GM23338 (cell line): Measurements from ENCODE around the gene DSEL. TPM values are rescaled to one million over a fixed set of nuclear protein-coding genes. Genes with fewer than 3 reads are reported as not detected.

Source experiments
- ATAC-seq: fragments of 200-7000 bp; cut with Tn5 transposase; 3 replicates; pipeline ENCODE4 v1.9.1; 2020
- DNase-seq: peaks from one replicate; pipeline ENCODE4 v3.0.0-alpha.2; 2015; ENCODE audit warnings: low spot score
- H2AFZ ChIP-seq: fragments of 200-600 bp; sonication (generic); 2 replicates; pipeline ENCODE4 v1.8.0; 2016; ENCODE audit warnings: antibody characterized with exemption, mild to moderate bottlenecking, moderate library complexity
- H3F3A ChIP-seq: fragments of 200-600 bp; sonication (generic); replicated peaks from 2 replicates; pipeline ENCODE4 v1.8.0; 2017; ENCODE audit warnings: antibody characterized with exemption, mixed run types, low read depth
- H3K27ac ChIP-seq: fragments of 200-600 bp; sonication (generic); 2 replicates; pipeline ENCODE4 v1.6.1; 2016; ENCODE audit warnings: low read depth
- H3K27me3 ChIP-seq: fragments of 200-600 bp; sonication (generic); 2 replicates; pipeline ENCODE4 v1.8.0; 2016; ENCODE audit warnings: mild to moderate bottlenecking, mixed run types, moderate library complexity; ENCODE audit not compliant: insufficient read depth
- H3K36me3 ChIP-seq: fragments of 200-600 bp; sonication (generic); 2 replicates; pipeline ENCODE4 v1.8.0; 2016; ENCODE audit warnings: mild to moderate bottlenecking; ENCODE audit not compliant: insufficient read depth
- H3K4me1 ChIP-seq: fragments of 200-600 bp; sonication (generic); 2 replicates; pipeline ENCODE4 v1.8.0; 2016; ENCODE audit warnings: mild to moderate bottlenecking, moderate library complexity; ENCODE audit not compliant: insufficient read depth
- H3K4me2 ChIP-seq: fragments of 200-600 bp; sonication (generic); 2 replicates; pipeline ENCODE4 v1.7.1; 2017; ENCODE audit warnings: mixed run types
- H3K4me3 ChIP-seq: fragments of 200-600 bp; sonication (generic); 2 replicates; pipeline ENCODE4 v1.6.1; 2016; ENCODE audit warnings: mixed run types
- H3K79me2 ChIP-seq: fragments of 200-600 bp; sonication (generic); replicated peaks from 2 replicates; pipeline ENCODE4 v1.8.0; 2017; ENCODE audit warnings: mild to moderate bottlenecking; ENCODE audit not compliant: insufficient read depth
- H3K9me2 ChIP-seq: fragments of 200-600 bp; sonication (generic); 2 replicates; pipeline ENCODE4 v1.8.0; 2017; ENCODE audit not compliant: insufficient read depth
- H4K20me1 ChIP-seq: fragments of 200-600 bp; sonication (generic); replicated peaks from 2 replicates; pipeline ENCODE4 v1.8.0; 2017; ENCODE audit warnings: mild to moderate bottlenecking; ENCODE audit not compliant: insufficient read depth
- H3K27ac Mint-ChIP-seq: 2 replicates; pipeline ENCODE4 v1.8.0; 2020; ENCODE audit warnings: inconsistent platforms, mild to moderate bottlenecking, moderate library complexity, mixed read lengths
- H3K27me3 Mint-ChIP-seq: 3 replicates; pipeline ENCODE4 v1.8.0; 2022; ENCODE audit warnings: low read depth, mild to moderate bottlenecking, moderate library complexity, mixed read lengths, inconsistent platforms; ENCODE audit not compliant: insufficient read depth, poor library complexity
- H3K36me3 Mint-ChIP-seq: 3 replicates; pipeline ENCODE4 v1.8.0; 2021; ENCODE audit warnings: low read depth, mild to moderate bottlenecking, inconsistent platforms, moderate library complexity, mixed read lengths
- H3K4me1 Mint-ChIP-seq: 3 replicates; pipeline ENCODE4 v1.8.0; 2020; ENCODE audit warnings: mild to moderate bottlenecking, inconsistent platforms, mixed read lengths
- H3K4me3 Mint-ChIP-seq: 3 replicates; pipeline ENCODE4 v1.8.0; 2021; ENCODE audit warnings: moderate library complexity, mild to moderate bottlenecking, inconsistent platforms, mixed read lengths
- H3K9me3 Mint-ChIP-seq: 3 replicates; pipeline ENCODE4 v1.8.0; 2020; ENCODE audit warnings: moderate library complexity, mild to moderate bottlenecking, inconsistent platforms, mixed read lengths
- CREB1 ChIP-seq: fragments of 250-450 bp; sonication (Bioruptor Pico); IDR thresholded peaks from 2 replicates; pipeline ENCODE4 v1.5.0; 2020; ENCODE audit warnings: low read depth, mild to moderate bottlenecking, moderate library complexity
- EZH2 ChIP-seq: fragments of 200-600 bp; sonication (generic); IDR thresholded peaks from one replicate; pipeline ENCODE4 v1.8.0; 2017; ENCODE audit warnings: antibody characterized with exemption, mild to moderate bottlenecking, low read depth; ENCODE audit not compliant: unreplicated experiment
- EZH2phosphoT487 ChIP-seq: fragments of 200-600 bp; sonication (generic); IDR thresholded peaks from one replicate; pipeline ENCODE4 v1.8.1; 2018; ENCODE audit warnings: antibody characterized with exemption; ENCODE audit not compliant: unreplicated experiment
- JUNB ChIP-seq: IDR thresholded peaks from one replicate; pipeline ENCODE4 v1.6.1; 2016; ENCODE audit warnings: antibody characterized with exemption; ENCODE audit not compliant: unreplicated experiment
- NANOG ChIP-seq: IDR thresholded peaks from 2 replicates; pipeline ENCODE4 v1.6.1; 2016; ENCODE audit warnings: antibody characterized with exemption, borderline replicate concordance
- POLR2AphosphoS5 ChIP-seq: IDR thresholded peaks from 2 replicates; pipeline ENCODE4 v1.6.1; 2016; ENCODE audit warnings: antibody characterized with exemption, low read depth
- STAT1 ChIP-seq: IDR thresholded peaks from one replicate; pipeline ENCODE4 v1.6.1; 2016; ENCODE audit warnings: antibody characterized with exemption; ENCODE audit not compliant: unreplicated experiment
- ZNF114 ChIP-seq: fragments of 250-450 bp; sonication (Bioruptor Pico); IDR thresholded peaks from 2 replicates; pipeline ENCODE4 v1.5.0; 2020; ENCODE audit warnings: mild to moderate bottlenecking, moderate library complexity
- ZNF331 ChIP-seq: fragments of 250-450 bp; sonication (Bioruptor Pico); IDR thresholded peaks from 2 replicates; pipeline ENCODE4 v1.5.0; 2020; ENCODE audit warnings: low read depth, mild to moderate bottlenecking, moderate library complexity
- polyA plus RNA-seq: library from polyadenylated mRNA; unstranded; fragments of >200 nt; fragmentation: Nextera tagmentation; extraction: Ambion mirVana; gene quantifications from 2 replicates; pipeline ENCODE4 v1.2.1, GENCODE V29; 2016
- total RNA-seq: library from RNA; depleted of rRNA; stranded (reverse); fragments of >200 nt; shearing (Covaris generic); gene quantifications from 2 replicates; pipeline ENCODE4 v1.2.3, GENCODE V29; 2014
- TF ChIP-seq, protein P1 (sequence below): IDR thresholded peaks from one replicate; pipeline ENCODE4 v1.6.1; 2018; ENCODE audit warnings: antibody characterized with exemption; ENCODE audit not compliant: unreplicated experiment
- TF ChIP-seq, protein P2 (sequence below): fragments of 250-450 bp; sonication (Bioruptor Pico); IDR thresholded peaks from 2 replicates; pipeline ENCODE4 v1.5.0; 2020; ENCODE audit warnings: mild to moderate bottlenecking, moderate library complexity
- TF ChIP-seq, protein P3 (sequence below), 2 experiments: fragments of 200-600 bp in 1 of 2; sonication (generic) in 1 of 2; conservative IDR thresholded peaks; 2 replicates each; pipeline versions ENCODE4 v1.5.1 to v1.6.1; 2016 to 2017; ENCODE audit warnings: antibody characterized with exemption in 2 of 2, low read depth in 2 of 2, mild to moderate bottlenecking in 2 of 2, moderate library complexity in 1 of 2
- TF ChIP-seq, protein P4 (sequence below): IDR thresholded peaks from 2 replicates; pipeline ENCODE4 v1.6.1; 2016; ENCODE audit warnings: antibody characterized with exemption

DSEL gene
- total and polyA plus RNA-seq, 2 experiments from 2014 or later: 5.7 to 24.1 TPM

DNA sequence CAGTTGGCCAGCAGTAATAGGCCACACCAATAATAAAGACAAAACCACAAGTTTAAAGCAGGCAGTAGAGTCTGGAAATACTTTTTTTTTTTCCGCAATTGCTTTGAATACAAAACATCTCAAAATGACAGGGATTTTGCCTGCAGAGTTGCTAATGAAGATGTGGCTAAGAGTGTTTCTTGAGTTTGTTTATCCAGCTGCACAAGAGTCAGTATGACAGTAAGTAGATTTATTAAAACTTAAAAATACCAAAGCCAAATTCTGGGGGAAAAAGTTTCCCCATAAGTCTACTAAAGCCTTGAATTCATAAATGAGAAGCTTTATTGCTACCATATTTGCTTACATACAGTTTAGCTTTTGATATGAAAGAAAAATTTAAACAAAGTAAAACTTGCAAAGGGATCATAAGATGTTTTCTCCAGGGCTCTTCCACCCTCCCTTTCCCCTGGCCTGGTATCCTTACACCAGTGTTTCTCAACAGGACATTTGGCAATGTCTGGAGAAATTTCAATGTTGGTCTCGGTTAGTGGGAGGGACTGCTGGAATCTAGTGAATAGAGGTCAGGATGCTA, 3.9 kb upstream of the DSEL start:
- Mint-ChIP-seq H3K27me3 (peaks cover 6% of the 10 kb centered on the region), H3K4me1 (peaks cover 49% of the 10 kb centered on the region), H3K9me3 (no peaks in the 10 kb centered on the region), H3K36me3 (peaks cover 5% of the 10 kb centered on the region), H3K27ac (no peak overlapping the region), H3K4me3 (no peak overlapping the region)
- H3F3A ChIP-seq: no peaks in the 10 kb centered on the region
- TF ChIP-seq, protein P1, sequence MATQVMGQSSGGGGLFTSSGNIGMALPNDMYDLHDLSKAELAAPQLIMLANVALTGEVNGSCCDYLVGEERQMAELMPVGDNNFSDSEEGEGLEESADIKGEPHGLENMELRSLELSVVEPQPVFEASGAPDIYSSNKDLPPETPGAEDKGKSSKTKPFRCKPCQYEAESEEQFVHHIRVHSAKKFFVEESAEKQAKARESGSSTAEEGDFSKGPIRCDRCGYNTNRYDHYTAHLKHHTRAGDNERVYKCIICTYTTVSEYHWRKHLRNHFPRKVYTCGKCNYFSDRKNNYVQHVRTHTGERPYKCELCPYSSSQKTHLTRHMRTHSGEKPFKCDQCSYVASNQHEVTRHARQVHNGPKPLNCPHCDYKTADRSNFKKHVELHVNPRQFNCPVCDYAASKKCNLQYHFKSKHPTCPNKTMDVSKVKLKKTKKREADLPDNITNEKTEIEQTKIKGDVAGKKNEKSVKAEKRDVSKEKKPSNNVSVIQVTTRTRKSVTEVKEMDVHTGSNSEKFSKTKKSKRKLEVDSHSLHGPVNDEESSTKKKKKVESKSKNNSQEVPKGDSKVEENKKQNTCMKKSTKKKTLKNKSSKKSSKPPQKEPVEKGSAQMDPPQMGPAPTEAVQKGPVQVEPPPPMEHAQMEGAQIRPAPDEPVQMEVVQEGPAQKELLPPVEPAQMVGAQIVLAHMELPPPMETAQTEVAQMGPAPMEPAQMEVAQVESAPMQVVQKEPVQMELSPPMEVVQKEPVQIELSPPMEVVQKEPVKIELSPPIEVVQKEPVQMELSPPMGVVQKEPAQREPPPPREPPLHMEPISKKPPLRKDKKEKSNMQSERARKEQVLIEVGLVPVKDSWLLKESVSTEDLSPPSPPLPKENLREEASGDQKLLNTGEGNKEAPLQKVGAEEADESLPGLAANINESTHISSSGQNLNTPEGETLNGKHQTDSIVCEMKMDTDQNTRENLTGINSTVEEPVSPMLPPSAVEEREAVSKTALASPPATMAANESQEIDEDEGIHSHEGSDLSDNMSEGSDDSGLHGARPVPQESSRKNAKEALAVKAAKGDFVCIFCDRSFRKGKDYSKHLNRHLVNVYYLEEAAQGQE: no peak
- TF ChIP-seq ZNF114 (CRISPR knock-in tag): no peak
- TF ChIP-seq, protein P2, sequence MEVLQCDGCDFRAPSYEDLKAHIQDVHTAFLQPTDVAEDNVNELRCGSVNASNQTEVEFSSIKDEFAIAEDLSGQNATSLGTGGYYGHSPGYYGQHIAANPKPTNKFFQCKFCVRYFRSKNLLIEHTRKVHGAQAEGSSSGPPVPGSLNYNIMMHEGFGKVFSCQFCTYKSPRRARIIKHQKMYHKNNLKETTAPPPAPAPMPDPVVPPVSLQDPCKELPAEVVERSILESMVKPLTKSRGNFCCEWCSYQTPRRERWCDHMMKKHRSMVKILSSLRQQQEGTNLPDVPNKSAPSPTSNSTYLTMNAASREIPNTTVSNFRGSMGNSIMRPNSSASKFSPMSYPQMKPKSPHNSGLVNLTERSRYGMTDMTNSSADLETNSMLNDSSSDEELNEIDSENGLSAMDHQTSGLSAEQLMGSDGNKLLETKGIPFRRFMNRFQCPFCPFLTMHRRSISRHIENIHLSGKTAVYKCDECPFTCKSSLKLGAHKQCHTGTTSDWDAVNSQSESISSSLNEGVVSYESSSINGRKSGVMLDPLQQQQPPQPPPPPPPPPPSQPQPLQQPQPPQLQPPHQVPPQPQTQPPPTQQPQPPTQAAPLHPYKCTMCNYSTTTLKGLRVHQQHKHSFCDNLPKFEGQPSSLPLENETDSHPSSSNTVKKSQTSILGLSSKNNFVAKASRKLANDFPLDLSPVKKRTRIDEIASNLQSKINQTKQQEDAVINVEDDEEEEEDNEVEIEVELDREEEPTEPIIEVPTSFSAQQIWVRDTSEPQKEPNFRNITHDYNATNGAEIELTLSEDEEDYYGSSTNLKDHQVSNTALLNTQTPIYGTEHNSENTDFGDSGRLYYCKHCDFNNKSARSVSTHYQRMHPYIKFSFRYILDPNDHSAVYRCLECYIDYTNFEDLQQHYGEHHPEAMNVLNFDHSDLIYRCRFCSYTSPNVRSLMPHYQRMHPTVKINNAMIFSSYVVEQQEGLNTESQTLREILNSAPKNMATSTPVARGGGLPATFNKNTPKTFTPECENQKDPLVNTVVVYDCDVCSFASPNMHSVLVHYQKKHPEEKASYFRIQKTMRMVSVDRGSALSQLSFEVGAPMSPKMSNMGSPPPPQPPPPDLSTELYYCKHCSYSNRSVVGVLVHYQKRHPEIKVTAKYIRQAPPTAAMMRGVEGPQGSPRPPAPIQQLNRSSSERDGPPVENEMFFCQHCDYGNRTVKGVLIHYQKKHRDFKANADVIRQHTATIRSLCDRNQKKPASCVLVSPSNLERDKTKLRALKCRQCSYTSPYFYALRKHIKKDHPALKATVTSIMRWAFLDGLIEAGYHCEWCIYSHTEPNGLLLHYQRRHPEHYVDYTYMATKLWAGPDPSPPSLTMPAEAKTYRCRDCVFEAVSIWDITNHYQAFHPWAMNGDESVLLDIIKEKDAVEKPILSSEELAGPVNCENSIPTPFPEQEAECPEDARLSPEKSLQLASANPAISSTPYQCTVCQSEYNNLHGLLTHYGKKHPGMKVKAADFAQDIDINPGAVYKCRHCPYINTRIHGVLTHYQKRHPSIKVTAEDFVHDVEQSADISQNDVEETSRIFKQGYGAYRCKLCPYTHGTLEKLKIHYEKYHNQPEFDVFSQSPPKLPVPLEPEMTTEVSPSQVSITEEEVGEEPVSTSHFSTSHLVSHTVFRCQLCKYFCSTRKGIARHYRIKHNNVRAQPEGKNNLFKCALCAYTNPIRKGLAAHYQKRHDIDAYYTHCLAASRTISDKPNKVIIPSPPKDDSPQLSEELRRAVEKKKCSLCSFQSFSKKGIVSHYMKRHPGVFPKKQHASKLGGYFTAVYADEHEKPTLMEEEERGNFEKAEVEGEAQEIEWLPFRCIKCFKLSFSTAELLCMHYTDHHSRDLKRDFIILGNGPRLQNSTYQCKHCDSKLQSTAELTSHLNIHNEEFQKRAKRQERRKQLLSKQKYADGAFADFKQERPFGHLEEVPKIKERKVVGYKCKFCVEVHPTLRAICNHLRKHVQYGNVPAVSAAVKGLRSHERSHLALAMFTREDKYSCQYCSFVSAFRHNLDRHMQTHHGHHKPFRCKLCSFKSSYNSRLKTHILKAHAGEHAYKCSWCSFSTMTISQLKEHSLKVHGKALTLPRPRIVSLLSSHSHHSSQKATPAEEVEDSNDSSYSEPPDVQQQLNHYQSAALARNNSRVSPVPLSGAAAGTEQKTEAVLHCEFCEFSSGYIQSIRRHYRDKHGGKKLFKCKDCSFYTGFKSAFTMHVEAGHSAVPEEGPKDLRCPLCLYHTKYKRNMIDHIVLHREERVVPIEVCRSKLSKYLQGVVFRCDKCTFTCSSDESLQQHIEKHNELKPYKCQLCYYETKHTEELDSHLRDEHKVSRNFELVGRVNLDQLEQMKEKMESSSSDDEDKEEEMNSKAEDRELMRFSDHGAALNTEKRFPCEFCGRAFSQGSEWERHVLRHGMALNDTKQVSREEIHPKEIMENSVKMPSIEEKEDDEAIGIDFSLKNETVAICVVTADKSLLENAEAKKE (CRISPR knock-in tag): no peak
- TF ChIP-seq, protein P3, sequence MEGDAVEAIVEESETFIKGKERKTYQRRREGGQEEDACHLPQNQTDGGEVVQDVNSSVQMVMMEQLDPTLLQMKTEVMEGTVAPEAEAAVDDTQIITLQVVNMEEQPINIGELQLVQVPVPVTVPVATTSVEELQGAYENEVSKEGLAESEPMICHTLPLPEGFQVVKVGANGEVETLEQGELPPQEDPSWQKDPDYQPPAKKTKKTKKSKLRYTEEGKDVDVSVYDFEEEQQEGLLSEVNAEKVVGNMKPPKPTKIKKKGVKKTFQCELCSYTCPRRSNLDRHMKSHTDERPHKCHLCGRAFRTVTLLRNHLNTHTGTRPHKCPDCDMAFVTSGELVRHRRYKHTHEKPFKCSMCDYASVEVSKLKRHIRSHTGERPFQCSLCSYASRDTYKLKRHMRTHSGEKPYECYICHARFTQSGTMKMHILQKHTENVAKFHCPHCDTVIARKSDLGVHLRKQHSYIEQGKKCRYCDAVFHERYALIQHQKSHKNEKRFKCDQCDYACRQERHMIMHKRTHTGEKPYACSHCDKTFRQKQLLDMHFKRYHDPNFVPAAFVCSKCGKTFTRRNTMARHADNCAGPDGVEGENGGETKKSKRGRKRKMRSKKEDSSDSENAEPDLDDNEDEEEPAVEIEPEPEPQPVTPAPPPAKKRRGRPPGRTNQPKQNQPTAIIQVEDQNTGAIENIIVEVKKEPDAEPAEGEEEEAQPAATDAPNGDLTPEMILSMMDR (conservative IDR thresholded peaks at IDR 0.05; ENCODE audit: low read depth in 2 of 2): no peak
- no peak for TF ChIP-seq CREB1 (CRISPR knock-in tag)
- TF ChIP-seq ZNF331: no peak
- no peak for TF ChIP-seq JUNB
- TF ChIP-seq EZH2phosphoT487: no peak
- TF ChIP-seq POLR2AphosphoS5: no peak
- TF ChIP-seq EZH2: no peak
- TF ChIP-seq, protein P4, sequence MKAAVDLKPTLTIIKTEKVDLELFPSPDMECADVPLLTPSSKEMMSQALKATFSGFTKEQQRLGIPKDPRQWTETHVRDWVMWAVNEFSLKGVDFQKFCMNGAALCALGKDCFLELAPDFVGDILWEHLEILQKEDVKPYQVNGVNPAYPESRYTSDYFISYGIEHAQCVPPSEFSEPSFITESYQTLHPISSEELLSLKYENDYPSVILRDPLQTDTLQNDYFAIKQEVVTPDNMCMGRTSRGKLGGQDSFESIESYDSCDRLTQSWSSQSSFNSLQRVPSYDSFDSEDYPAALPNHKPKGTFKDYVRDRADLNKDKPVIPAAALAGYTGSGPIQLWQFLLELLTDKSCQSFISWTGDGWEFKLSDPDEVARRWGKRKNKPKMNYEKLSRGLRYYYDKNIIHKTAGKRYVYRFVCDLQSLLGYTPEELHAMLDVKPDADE: no peak
- no peak for TF ChIP-seq STAT1
- TF ChIP-seq NANOG: no peak
- H3K4me1 ChIP-seq: peaks cover 44% of the 10 kb centered on the region
- no peaks in the 10 kb centered on the region for H3K36me3 ChIP-seq
- H3K4me3 ChIP-seq: no peak overlapping the region
- H3K4me2 ChIP-seq: no peak overlapping the region
- no peaks in the 10 kb centered on the region for H4K20me1 ChIP-seq
- no peak for ATAC-seq
- no peak for DNase-seq
- H3K9me2 ChIP-seq: 0 out of 2 replicates have a peak, but pooled peaks cover 4% of the 10 kb centered on the region
- H3K27me3 ChIP-seq: no peaks in the 10 kb centered on the region
- H2AFZ ChIP-seq: no peak overlapping the region
- H3K79me2 ChIP-seq: peaks cover 4% of the 10 kb centered on the region
- H3K27ac ChIP-seq: no peak overlapping the region
